ENCODE data around the gene ATP10A.

DNA sequence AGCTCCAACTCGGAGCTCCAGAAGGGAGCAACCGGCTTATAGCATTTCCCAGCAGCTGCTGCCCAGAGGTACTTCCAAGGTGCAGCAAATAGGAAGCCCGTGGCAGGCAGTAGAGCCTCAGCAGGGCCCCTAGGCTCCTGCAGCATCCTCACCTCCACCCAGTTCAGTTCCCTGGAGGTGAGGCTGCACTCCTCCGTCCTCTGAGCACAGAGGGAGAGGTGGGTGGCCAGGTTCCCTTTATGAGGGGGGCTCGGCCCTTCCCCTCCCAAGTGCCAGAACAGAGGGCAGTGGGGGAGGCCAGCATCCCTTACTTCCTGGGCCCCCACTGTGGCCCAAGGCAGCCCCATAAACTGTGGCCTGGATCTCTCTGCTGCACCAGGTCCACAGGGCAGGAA lies 150.2 kb downstream of the ATP10A start:
- TF ChIP-seq POLR2A (IDR thresholded peaks at IDR 0.05), result no peak
- TF ChIP-seq, protein P1, sequence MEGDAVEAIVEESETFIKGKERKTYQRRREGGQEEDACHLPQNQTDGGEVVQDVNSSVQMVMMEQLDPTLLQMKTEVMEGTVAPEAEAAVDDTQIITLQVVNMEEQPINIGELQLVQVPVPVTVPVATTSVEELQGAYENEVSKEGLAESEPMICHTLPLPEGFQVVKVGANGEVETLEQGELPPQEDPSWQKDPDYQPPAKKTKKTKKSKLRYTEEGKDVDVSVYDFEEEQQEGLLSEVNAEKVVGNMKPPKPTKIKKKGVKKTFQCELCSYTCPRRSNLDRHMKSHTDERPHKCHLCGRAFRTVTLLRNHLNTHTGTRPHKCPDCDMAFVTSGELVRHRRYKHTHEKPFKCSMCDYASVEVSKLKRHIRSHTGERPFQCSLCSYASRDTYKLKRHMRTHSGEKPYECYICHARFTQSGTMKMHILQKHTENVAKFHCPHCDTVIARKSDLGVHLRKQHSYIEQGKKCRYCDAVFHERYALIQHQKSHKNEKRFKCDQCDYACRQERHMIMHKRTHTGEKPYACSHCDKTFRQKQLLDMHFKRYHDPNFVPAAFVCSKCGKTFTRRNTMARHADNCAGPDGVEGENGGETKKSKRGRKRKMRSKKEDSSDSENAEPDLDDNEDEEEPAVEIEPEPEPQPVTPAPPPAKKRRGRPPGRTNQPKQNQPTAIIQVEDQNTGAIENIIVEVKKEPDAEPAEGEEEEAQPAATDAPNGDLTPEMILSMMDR (IDR thresholded peaks at IDR 0.05), result no peak
